SK-N-SH (cell line): ENCODE measurements around the gene PHACTR3. TPM values are rescaled to one million over a fixed set of nuclear protein-coding genes. Genes with fewer than 3 reads are reported as not detected.

Experiments
- CTCF ChIA-PET: fragments of 300-600, 350-600 bp; formaldehyde crosslinking; extraction: SDS; loops from one replicate; lab custom pipeline; 2021; lab: Yijun Ruan, JAX
- POLR2A ChIA-PET: fragments of 350-600 bp; sonication (Branson Sonifier 250); formaldehyde crosslinking; extraction: SDS; loops from one replicate; lab custom pipeline; 2020; ENCODE audit warnings: antibody characterized with exemption, inconsistent platforms; lab: Yijun Ruan, JAX
- DNase-seq: peaks from one replicate; pipeline ENCODE4 v3.0.0; 2012
- H2AFZ ChIP-seq: fragments of 200-600 bp; sonication (generic); 2 replicates; pipeline ENCODE4 v1.8.1; 2016; ENCODE audit warnings: antibody characterized with exemption, mild to moderate bottlenecking, low read depth
- H3F3A ChIP-seq: fragments of 200-600 bp; sonication (generic); replicated peaks from 2 replicates; pipeline ENCODE3; 2016; ENCODE audit warnings: antibody characterized with exemption, mild to moderate bottlenecking; ENCODE audit not compliant: insufficient read depth
- H3K27ac ChIP-seq, 2 experiments: fragments of 200-500 bp in 1 of 2; fragments of 200-600 bp in 1 of 2; sonication (Bioruptor generic) in 1 of 2; sonication (generic), shearing (Covaris generic) in 1 of 2; 2 replicates each; pipeline versions ENCODE4 v1.5.1 to v1.6.1; 2014 to 2016; ENCODE audit warnings: low read depth in 2 of 2, inconsistent platforms in 1 of 2, low read length in 1 of 2, mild to moderate bottlenecking in 1 of 2, mixed read lengths in 1 of 2
- H3K27me3 ChIP-seq: fragments of 200-600 bp; sonication (generic), shearing (Covaris generic); 2 replicates; pipeline ENCODE4 v1.6.1; 2016; ENCODE audit warnings: mixed run types; ENCODE audit not compliant: insufficient read depth
- H3K36me3 ChIP-seq, 2 experiments: fragments of 200-500 bp in 1 of 2; fragments of 200-600 bp in 1 of 2; sonication (Bioruptor generic) in 1 of 2; sonication (generic) in 1 of 2; replicated peaks in 1 of 2; 2 replicates each; pipeline versions ENCODE3 to v1.5.1; 2014 to 2016; ENCODE audit warnings: low read length in 1 of 2, mild to moderate bottlenecking in 1 of 2; ENCODE audit not compliant: insufficient read depth in 2 of 2, control insufficient read depth in 1 of 2
- H3K4me1 ChIP-seq, 2 experiments: fragments of 200-500 bp in 1 of 2; fragments of 200-600 bp in 1 of 2; sonication (Bioruptor generic) in 1 of 2; sonication (generic), shearing (Covaris generic) in 1 of 2; 2 replicates each; pipeline versions ENCODE4 v1.5.1 to v1.6.1; 2014 to 2016; ENCODE audit warnings: low read depth in 1 of 2, low read length in 1 of 2, mixed run types in 1 of 2; ENCODE audit not compliant: insufficient read depth in 2 of 2, control insufficient read depth in 1 of 2
- H3K4me2 ChIP-seq: fragments of 200-600 bp; sonication (generic), shearing (Covaris generic); 2 replicates; pipeline ENCODE4 v1.6.1; 2017; ENCODE audit warnings: mixed run types
- H3K4me3 ChIP-seq, 2 experiments: fragments of 200-500 bp in 1 of 2; fragments of 200-600 bp in 1 of 2; sonication (Bioruptor generic) in 1 of 2; sonication (generic), shearing (Covaris generic) in 1 of 2; 2 replicates each; pipeline versions ENCODE4 v1.5.1 to v1.8.1; 2014 to 2016; ENCODE audit warnings: low read depth in 2 of 2, inconsistent platforms in 1 of 2, low read length in 1 of 2, mild to moderate bottlenecking in 1 of 2, mixed read lengths in 1 of 2, moderate library complexity in 1 of 2
- H3K79me2 ChIP-seq: fragments of 200-600 bp; sonication (generic); 2 replicates; pipeline ENCODE4 v1.8.1; 2017; ENCODE audit warnings: mild to moderate bottlenecking; ENCODE audit not compliant: insufficient read depth
- H3K9ac ChIP-seq: fragments of 200-600 bp; sonication (generic); 2 replicates; pipeline ENCODE4 v1.6.1; 2017; ENCODE audit warnings: mixed run types
- H3K9me2 ChIP-seq: fragments of 200-600 bp; sonication (generic); 2 replicates; pipeline ENCODE4 v1.6.1; 2017; ENCODE audit warnings: mixed run types
- H3K9me3 ChIP-seq: fragments of 200-600 bp; sonication (generic); 2 replicates; pipeline ENCODE4 v1.6.1; 2017; ENCODE audit warnings: mixed run types, mild to moderate bottlenecking, moderate library complexity
- H4K20me1 ChIP-seq: fragments of 200-600 bp; sonication (generic); 2 replicates; pipeline ENCODE4 v1.6.1; 2017; ENCODE audit warnings: mild to moderate bottlenecking, mixed run types; ENCODE audit not compliant: insufficient read depth
- CHD2 ChIP-seq: fragments of 150-350 bp; IDR thresholded peaks from 2 replicates; pipeline ENCODE4 v1.6.1; 2018; ENCODE audit warnings: low read length; ENCODE audit not compliant: partially characterized antibody
- CTCF ChIP-seq: fragments of 200-600 bp; sonication (generic); IDR thresholded peaks from 2 replicates; pipeline ENCODE4 v1.6.1; 2017; ENCODE audit warnings: antibody characterized with exemption, mild to moderate bottlenecking, moderate library complexity
- FOXJ3 ChIP-seq: sonication (generic); formaldehyde crosslinking; IDR thresholded peaks from 2 replicates; pipeline ENCODE4 v1.5.1; 2020; ENCODE audit warnings: mild to moderate bottlenecking, missing genetic modification reagents
- FOXM1 ChIP-seq: IDR thresholded peaks from 2 replicates; pipeline ENCODE4 v1.4.0; 2012; ENCODE audit warnings: low read depth, mild to moderate bottlenecking
- GABPA ChIP-seq: IDR thresholded peaks from 2 replicates; pipeline ENCODE4 v1.4.0; 2012; ENCODE audit warnings: low read depth, mild to moderate bottlenecking
- GATA2 ChIP-seq: sonication (generic); formaldehyde crosslinking; IDR thresholded peaks from 2 replicates; pipeline ENCODE4 v1.5.0; 2020; ENCODE audit warnings: mild to moderate bottlenecking, missing genetic modification reagents
- IRF3 ChIP-seq: fragments of 150-350 bp; IDR thresholded peaks from 2 replicates; pipeline ENCODE4 v1.6.1; 2016; ENCODE audit warnings: mild to moderate bottlenecking, low read depth, low read length
- MEF2A ChIP-seq: IDR thresholded peaks from 2 replicates; pipeline ENCODE4 v1.4.0; 2012; ENCODE audit warnings: low read depth, borderline replicate concordance
- REST ChIP-seq: IDR thresholded peaks from 2 replicates; pipeline ENCODE4 v1.6.1; 2012; ENCODE audit warnings: mild to moderate bottlenecking, low read depth, low read length, moderate library complexity
- RXRA ChIP-seq: IDR thresholded peaks from 2 replicates; pipeline ENCODE4 v1.4.0; 2012; ENCODE audit warnings: low read depth, mild to moderate bottlenecking, borderline replicate concordance
- TAF1 ChIP-seq: IDR thresholded peaks from 2 replicates; pipeline ENCODE4 v1.6.1; 2012; ENCODE audit warnings: low read depth, mild to moderate bottlenecking, low read length, moderate library complexity, borderline replicate concordance
- TCF12 ChIP-seq: IDR thresholded peaks from 2 replicates; pipeline ENCODE4 v1.4.0; 2012
- USF2 ChIP-seq: fragments of 150-350 bp; IDR thresholded peaks from 2 replicates; pipeline ENCODE4 v1.6.1; 2017; ENCODE audit warnings: antibody characterized with exemption, low read length, low read depth, borderline replicate concordance
- WGBS: methylation state at CpG from one replicate; pipeline ENCODE4 v1.1.6; 2017; ENCODE audit warnings: low lambda C conversion rate; 5-methylcytosine and 5-hydroxymethylcytosine counted together
- polyA plus RNA-seq, 3 experiments: library from polyadenylated mRNA; depleted of rRNA; stranded (reverse); fragments of >200 nt; gene quantifications; 2 replicates each; pipeline ENCODE4 v1.2.3, GENCODE V29; 2012

Gene PHACTR3
- polyA plus RNA-seq, 1 of the 3 experiments (the other 2 are of a cell fraction), result 0.10 TPM

GRCh38 chr20:59747671-59748515 is 143.6 kb downstream of the PHACTR3 start:
- H3F3A ChIP-seq, result no peaks in the 10 kb centered on the region
- ChIA-PET POLR2A (no interaction called here), CTCF (interaction anchor here (1.0 to 8.0 kb wide), 6 partner anchors 27 to 229 kb away, joined by 3 to 190 read pairs (median 6); partner anchors contain the start of gene PHACTR3)
- H3K4me1 ChIP-seq, result no peaks in the 10 kb centered on the region; a peak in 1 of 4 replicates
- no peaks in the 10 kb centered on the region for H4K20me1 ChIP-seq
- WGBS, result 38% methylated on average over 8 of the region's 12 CpGs
- no peak overlapping the region for H3K27ac ChIP-seq
- TF ChIP-seq IRF3, result no peak
- no peak for TF ChIP-seq REST
- no peak for TF ChIP-seq GATA2 (CRISPR knock-in tag)
- TF ChIP-seq TAF1, result no peak
- TF ChIP-seq RXRA, result no peak
- TF ChIP-seq CHD2, result no peak
- TF ChIP-seq MEF2A, result no peak
- TF ChIP-seq GABPA, result no peak
- H3K9me3 ChIP-seq, result no peaks in the 10 kb centered on the region
- H2AFZ ChIP-seq, result no peak overlapping the region
- no peaks in the 10 kb centered on the region for H3K27me3 ChIP-seq
- H3K36me3 ChIP-seq, result no peaks in the 10 kb centered on the region
- no peak overlapping the region for H3K4me3 ChIP-seq
- no peaks in the 10 kb centered on the region for H3K79me2 ChIP-seq
- H3K4me2 ChIP-seq, result no peak overlapping the region
- no peaks in the 10 kb centered on the region for H3K9me2 ChIP-seq
- no peak for DNase-seq
- no peak overlapping the region for H3K9ac ChIP-seq

GRCh38 chr20:59748619-59749191 is 144.4 kb downstream of the PHACTR3 start:
- no peak overlapping the region for H3K4me2 ChIP-seq
- no peak for DNase-seq
- no peak overlapping the region for H3K4me3 ChIP-seq
- ChIA-PET POLR2A (no interaction called here), CTCF (interaction anchor here (0.8 to 8.0 kb wide), 8 partner anchors 12 to 188 kb away, joined by 3 to 190 read pairs (median 5); partner anchors contain the start of gene PHACTR3)
- peaks cover 0 to 3% of the 10 kb centered on the region in 2 experiments; a peak in 1 of 4 replicates for H3K4me1 ChIP-seq
- H4K20me1 ChIP-seq, result no peaks in the 10 kb centered on the region
- H3K9me2 ChIP-seq, result no peaks in the 10 kb centered on the region
- WGBS, result 59% methylated on average over 14 of the region's 14 CpGs
- H2AFZ ChIP-seq, result no peak overlapping the region
- H3K9me3 ChIP-seq, result no peaks in the 10 kb centered on the region
- no peak overlapping the region for H3K27ac ChIP-seq
- no peaks in the 10 kb centered on the region for H3K27me3 ChIP-seq
- TF ChIP-seq RXRA (no peak), USF2 (no peak), IRF3 (no peak), CTCF (no peak), GABPA (no peak), FOXJ3 (CRISPR knock-in tag) (no peak), TCF12 (no peak), FOXM1 (no peak)
- TF ChIP-seq, all 33 proteins: peak for 0
- Histone ChIP-seq H3K79me2 (no peaks in the 10 kb centered on the region), H3K9ac (no peak overlapping the region), H3K36me3 (no peaks in the 10 kb centered on the region), H3F3A (no peaks in the 10 kb centered on the region)
